BLaER1 (cell line): ENCODE results near the gene CMSS1.

ENCODE experiments used
- H3K27ac ChIP-seq: shearing (Covaris generic); formaldehyde crosslinking; 2 replicates; pipeline ENCODE4 v1.8.1; 2022
- H3K27me3 ChIP-seq: shearing (Covaris generic); formaldehyde crosslinking; 2 replicates; pipeline ENCODE4 v1.8.1; 2022
- H3K36me3 ChIP-seq: shearing (Covaris generic); formaldehyde crosslinking; 2 replicates; pipeline ENCODE4 v1.8.1; 2022
- H3K4me1 ChIP-seq: shearing (Covaris generic); formaldehyde crosslinking; 2 replicates; pipeline ENCODE4 v1.8.1; 2022
- H3K4me2 ChIP-seq: shearing (Covaris generic); formaldehyde crosslinking; 2 replicates; pipeline ENCODE4 v1.8.1; 2022
- H3K4me3 ChIP-seq: shearing (Covaris generic); formaldehyde crosslinking; 2 replicates; pipeline ENCODE4 v1.8.1; 2022
- H3K9ac ChIP-seq: shearing (Covaris generic); formaldehyde crosslinking; 2 replicates; pipeline ENCODE4 v1.8.1; 2022
- H3K9me3 ChIP-seq: shearing (Covaris generic); formaldehyde crosslinking; 2 replicates; pipeline ENCODE4 v1.8.1; 2022
- H4K20me1 ChIP-seq: shearing (Covaris generic); formaldehyde crosslinking; 2 replicates; pipeline ENCODE4 v1.8.1; 2022
- Cebpa-rat ChIP-seq: shearing (Covaris generic); IDR thresholded peaks from 2 replicates; pipeline ENCODE4 v1.8.1; 2022

The CMSS1 gene

GRCh38 chr3:99990179-99990578 lies 172.5 kb downstream of the CMSS1 start:
- Histone ChIP-seq H3K9ac (no peak overlapping the region), H3K27me3 (no peaks in the 10 kb centered on the region), H3K36me3 (peaks cover 3% of the 10 kb centered on the region; the same call in 1 of the 2 replicates), H3K9me3 (peaks cover 24% of the 10 kb centered on the region), H3K27ac (no peak overlapping the region), H3K4me2 (no peak overlapping the region), H4K20me1 (no peaks in the 10 kb centered on the region), H3K4me3 (no peak overlapping the region), H3K4me1 (no peaks in the 10 kb centered on the region)
- TF ChIP-seq Cebpa-rat: no peak

GRCh38 chr3:99997293-99997692 lies 179.6 kb downstream of the CMSS1 start:
- peaks cover 9% of the 10 kb centered on the region; the same call in 1 of the 2 replicates for H3K36me3 ChIP-seq
- no peak overlapping the region for H3K4me2 ChIP-seq
- H3K9me3 ChIP-seq: peaks cover 47% of the 10 kb centered on the region
- TF ChIP-seq Cebpa-rat: no peak
- H3K4me1 ChIP-seq: no peaks in the 10 kb centered on the region
- no peak overlapping the region for H3K4me3 ChIP-seq
- peaks cover under 1% of the 10 kb centered on the region; the same call in 1 of the 2 replicates for H4K20me1 ChIP-seq
- no peaks in the 10 kb centered on the region for H3K27me3 ChIP-seq
- H3K9ac ChIP-seq: no peak overlapping the region
- no peak overlapping the region for H3K27ac ChIP-seq

DNA sequence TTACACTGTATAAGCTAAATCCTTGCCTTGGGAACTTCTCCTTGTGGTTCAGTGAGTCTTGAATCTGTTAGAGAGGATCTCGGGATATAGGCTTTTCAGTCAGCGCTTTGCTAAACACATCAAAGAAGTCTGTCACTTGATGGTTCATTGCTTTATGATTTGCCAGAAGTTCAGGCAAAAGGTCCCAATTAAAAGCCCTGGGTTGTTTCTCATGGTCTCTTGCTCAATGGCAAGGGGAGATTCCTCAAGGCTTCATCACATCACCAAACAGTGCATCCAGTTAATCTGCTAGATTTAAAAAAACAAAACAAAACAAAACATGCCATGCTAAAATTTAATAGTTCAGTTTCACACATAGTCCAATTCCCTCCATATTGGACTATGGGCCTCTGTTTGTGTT lies 181.9 kb downstream of the CMSS1 start:
- no peak overlapping the region for H3K4me3 ChIP-seq

DNA sequence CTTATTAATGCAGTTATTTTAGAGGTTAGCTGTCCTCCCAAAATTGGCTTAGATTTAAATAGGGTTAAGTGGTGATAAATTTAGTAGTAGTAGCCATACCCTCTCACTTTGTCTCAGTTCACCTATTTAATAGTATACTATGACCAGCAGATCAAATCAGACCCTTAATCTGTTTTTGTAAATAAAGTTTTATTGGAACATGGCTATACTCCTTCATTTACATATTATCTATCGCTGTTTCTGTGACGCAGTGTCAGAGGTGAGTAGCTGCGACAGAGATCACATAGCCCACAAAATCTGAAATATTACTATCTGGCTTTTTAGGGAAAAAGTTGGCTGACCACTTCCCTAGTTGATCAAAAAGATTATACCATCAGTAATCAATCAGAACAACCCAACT lies 183.4 kb downstream of the CMSS1 start:
- H3K36me3 ChIP-seq: no peaks in the 10 kb centered on the region
- no peaks in the 10 kb centered on the region for H3K27me3 ChIP-seq
- no peak overlapping the region for H3K4me2 ChIP-seq
- no peaks in the 10 kb centered on the region for H3K4me1 ChIP-seq
- H4K20me1 ChIP-seq: peaks cover 16% of the 10 kb centered on the region; the same call in 1 of the 2 replicates
- H3K27ac ChIP-seq: no peak overlapping the region
- no peak overlapping the region for H3K4me3 ChIP-seq
- H3K9ac ChIP-seq: no peak overlapping the region
- no peak for TF ChIP-seq Cebpa-rat
- peaks cover 14% of the 10 kb centered on the region; the same call in 1 of the 2 replicates for H3K9me3 ChIP-seq

More for the DNA sequence above, 181.9 kb downstream of the CMSS1 start:
- H3K27me3 ChIP-seq: no peaks in the 10 kb centered on the region
- H3K9me3 ChIP-seq: peaks cover 29% of the 10 kb centered on the region
- no peak for TF ChIP-seq Cebpa-rat
- no peak overlapping the region for H3K27ac ChIP-seq
- H3K4me1 ChIP-seq: no peaks in the 10 kb centered on the region
- H3K4me2 ChIP-seq: no peak overlapping the region
- H3K36me3 ChIP-seq: peaks cover 9% of the 10 kb centered on the region; the same call in 1 of the 2 replicates
- no peak overlapping the region for H3K9ac ChIP-seq
- peaks cover 11% of the 10 kb centered on the region; the same call in 1 of the 2 replicates for H4K20me1 ChIP-seq

DNA sequence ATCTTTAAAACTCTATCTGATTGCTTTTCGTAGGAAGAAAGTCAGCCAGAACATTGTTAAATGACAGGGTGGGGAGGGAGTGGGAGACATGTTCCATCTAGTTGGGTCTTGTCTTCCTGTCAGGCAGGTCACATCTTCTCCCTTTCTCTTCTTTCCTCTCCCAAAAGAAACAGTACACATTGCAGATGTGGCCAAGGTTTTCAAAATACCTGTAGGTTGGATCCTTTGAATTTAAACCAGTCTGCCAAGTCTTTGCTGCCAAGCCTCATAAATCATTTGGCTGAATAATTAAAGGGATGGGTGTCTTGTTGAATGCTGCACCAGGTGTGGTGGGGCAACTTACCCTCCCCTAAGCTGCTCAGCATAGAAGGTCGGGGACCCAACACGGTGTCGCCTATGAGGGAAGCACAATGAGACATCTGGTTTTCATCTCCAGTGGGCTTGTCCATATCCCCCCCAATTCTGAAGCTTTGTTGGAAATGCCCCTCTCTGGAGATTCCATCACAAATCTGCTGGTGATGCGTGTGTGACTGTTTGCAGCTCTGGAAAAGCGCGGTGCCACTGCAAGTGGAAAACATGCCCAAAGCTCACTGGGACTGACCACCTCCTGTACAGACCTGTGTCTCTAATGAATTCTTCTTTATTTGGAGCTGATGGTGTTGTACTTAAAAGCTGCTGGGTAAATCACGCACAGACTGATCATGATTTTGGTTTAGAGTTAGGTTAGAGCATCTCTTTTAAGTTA lies 184.0 kb downstream of the CMSS1 start:
- no peak overlapping the region for H3K4me2 ChIP-seq
- no peaks in the 10 kb centered on the region for H3K4me1 ChIP-seq
- H4K20me1 ChIP-seq: peaks cover 16% of the 10 kb centered on the region; the same call in 1 of the 2 replicates
- H3K9ac ChIP-seq: no peak overlapping the region
- no peak for TF ChIP-seq Cebpa-rat
- H3K36me3 ChIP-seq: no peaks in the 10 kb centered on the region
- no peaks in the 10 kb centered on the region for H3K27me3 ChIP-seq
- peaks cover 7% of the 10 kb centered on the region; the same call in 1 of the 2 replicates for H3K9me3 ChIP-seq
- no peak overlapping the region for H3K27ac ChIP-seq
- no peak overlapping the region for H3K4me3 ChIP-seq

GRCh38 chr3:100002599-100003350 lies 185.1 kb downstream of the CMSS1 start:
- H3K4me1 ChIP-seq: no peaks in the 10 kb centered on the region
- H3K9me3 ChIP-seq: peaks cover 6% of the 10 kb centered on the region; the same call in 1 of the 2 replicates
- H3K27me3 ChIP-seq: no peaks in the 10 kb centered on the region
- no peak overlapping the region for H3K9ac ChIP-seq
- no peak for TF ChIP-seq Cebpa-rat
- no peak overlapping the region for H3K4me3 ChIP-seq
- H4K20me1 ChIP-seq: peaks cover 16% of the 10 kb centered on the region; the same call in 1 of the 2 replicates
- H3K27ac ChIP-seq: no peak overlapping the region
- H3K36me3 ChIP-seq: no peaks in the 10 kb centered on the region
- no peak overlapping the region for H3K4me2 ChIP-seq

GRCh38 chr3:100003609-100004503 lies 186.2 kb downstream of the CMSS1 start:
- Histone ChIP-seq H4K20me1 (peaks cover 16% of the 10 kb centered on the region; the same call in 1 of the 2 replicates), H3K9me3 (no peaks in the 10 kb centered on the region), H3K9ac (no peak overlapping the region), H3K27ac (no peak overlapping the region), H3K4me1 (no peaks in the 10 kb centered on the region), H3K36me3 (no peaks in the 10 kb centered on the region), H3K4me2 (no peak overlapping the region), H3K27me3 (no peaks in the 10 kb centered on the region), H3K4me3 (no peak overlapping the region)
- no peak for TF ChIP-seq Cebpa-rat

DNA sequence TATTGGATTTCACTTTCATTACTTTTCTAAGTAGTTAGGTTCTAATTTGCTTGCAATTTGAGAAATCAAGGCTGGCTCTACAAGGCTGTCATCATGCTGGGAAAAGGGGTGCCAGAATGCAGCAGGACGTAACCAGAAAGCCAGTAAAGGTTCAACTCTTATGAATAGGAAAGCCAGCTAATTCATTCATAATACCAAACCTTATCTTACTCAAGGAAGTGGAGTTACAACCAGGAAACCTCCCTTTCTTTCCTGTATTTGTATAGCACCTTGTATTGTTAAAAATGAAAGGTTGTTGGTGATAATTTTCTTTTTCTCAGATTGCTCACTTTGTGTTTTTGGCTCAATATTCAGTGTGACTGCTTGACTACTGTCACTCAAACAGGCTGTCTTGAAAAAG lies 187.3 kb downstream of the CMSS1 start:
- Histone ChIP-seq H3K4me3 (no peak overlapping the region), H4K20me1 (peaks cover 16% of the 10 kb centered on the region; the same call in 1 of the 2 replicates), H3K36me3 (no peaks in the 10 kb centered on the region), H3K9ac (no peak overlapping the region), H3K27ac (no peak overlapping the region), H3K27me3 (no peaks in the 10 kb centered on the region), H3K4me1 (0 out of 2 replicates have a peak, but pooled peaks cover 3% of the 10 kb centered on the region), H3K4me2 (no peak overlapping the region), H3K9me3 (no peaks in the 10 kb centered on the region)
- TF ChIP-seq Cebpa-rat: no peak

DNA sequence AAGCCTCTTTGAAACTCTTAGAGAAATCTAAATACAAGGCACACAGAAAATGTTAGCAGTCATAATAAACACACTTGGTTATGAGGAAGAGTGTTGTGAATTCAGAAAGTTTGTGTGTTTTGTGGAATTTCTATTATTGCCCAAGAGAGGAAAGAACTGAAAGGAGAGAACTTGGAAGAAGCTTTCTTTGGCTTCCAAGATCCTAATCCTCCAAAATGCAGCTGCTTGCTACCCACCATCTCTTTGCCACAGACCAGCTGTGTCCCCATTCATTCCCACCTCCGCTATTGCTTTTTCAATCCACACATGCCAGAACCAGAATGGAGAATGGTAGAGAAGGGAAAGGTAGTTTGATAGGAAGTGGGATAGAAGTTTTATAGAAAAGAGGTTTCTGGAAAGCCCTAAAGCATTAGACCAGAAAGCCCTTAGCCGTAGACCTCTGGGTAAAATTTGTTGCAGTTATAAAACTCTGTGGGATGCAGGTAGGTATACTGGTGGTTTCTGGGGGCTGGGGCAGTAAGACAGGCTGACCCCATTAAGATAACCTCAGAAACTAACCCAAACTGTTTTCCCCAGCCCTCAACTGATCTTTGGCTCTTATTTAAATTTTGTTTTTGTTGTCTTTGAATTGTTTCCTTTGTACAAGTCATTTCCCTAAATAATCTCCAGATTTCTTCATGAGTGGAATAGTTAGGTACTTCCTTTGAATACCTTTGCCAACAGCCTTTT lies 188.2 kb downstream of the CMSS1 start:
- H3K27ac ChIP-seq: no peak overlapping the region
- no peak overlapping the region for H3K9ac ChIP-seq
- no peak overlapping the region for H3K4me3 ChIP-seq
- no peaks in the 10 kb centered on the region for H3K9me3 ChIP-seq
- H3K36me3 ChIP-seq: 0 out of 2 replicates have a peak, but pooled peaks cover 2% of the 10 kb centered on the region
- peaks cover 16% of the 10 kb centered on the region; the same call in 1 of the 2 replicates for H4K20me1 ChIP-seq
- no peaks in the 10 kb centered on the region for H3K27me3 ChIP-seq
- H3K4me1 ChIP-seq: 0 out of 2 replicates have a peak, but pooled peaks cover 6% of the 10 kb centered on the region
- H3K4me2 ChIP-seq: no peak overlapping the region
- TF ChIP-seq Cebpa-rat: no peak
